Measurements from ENCODE around the gene SSR3.

Gene SSR3

GRCh38 chr3:156516961-156517360 is 38.0 kb downstream of the SSR3 start:
- Histone ChIP-seq H4K20me1 (ENCODE audit: insufficient read depth, low read length) (no peaks in the 10 kb centered on the region), H3K4me3 (ENCODE audit: low read depth, low read length, poor library complexity, severe bottlenecking) (no peak overlapping the region), H3K9ac (ENCODE audit: low read length) (no peak overlapping the region), H2AFZ (ENCODE audit: low read length) (no peak overlapping the region), H3K27ac (ENCODE audit: low read depth, low read length, poor library complexity, severe bottlenecking) (no peak overlapping the region), H3K9me2 (ENCODE audit: low read depth, low read length) (no peaks in the 10 kb centered on the region), H3K36me3 (ENCODE audit: insufficient read depth, low read length) (no peaks in the 10 kb centered on the region), H3K4me1 (ENCODE audit: insufficient read depth, low read length, severe bottlenecking) (no peaks in the 10 kb centered on the region), H3K27me3 (ENCODE audit: insufficient read depth, low read length) (no peaks in the 10 kb centered on the region), H3K79me2 (ENCODE audit: insufficient read depth, low read length) (no peaks in the 10 kb centered on the region), H3K9me3 (ENCODE audit: low read length) (no peaks in the 10 kb centered on the region), H3K4me2 (ENCODE audit: low read length) (no peak overlapping the region), H3F3A (ENCODE audit: insufficient read depth, low read length) (no peaks in the 10 kb centered on the region)
- no peak for TF ChIP-seq CTCF (IDR thresholded peaks at IDR 0.05; ENCODE audit: low read length)
- no peak for TF ChIP-seq EZH2 (IDR thresholded peaks at IDR 0.05; ENCODE audit: borderline replicate concordance, low read length)

DNA sequence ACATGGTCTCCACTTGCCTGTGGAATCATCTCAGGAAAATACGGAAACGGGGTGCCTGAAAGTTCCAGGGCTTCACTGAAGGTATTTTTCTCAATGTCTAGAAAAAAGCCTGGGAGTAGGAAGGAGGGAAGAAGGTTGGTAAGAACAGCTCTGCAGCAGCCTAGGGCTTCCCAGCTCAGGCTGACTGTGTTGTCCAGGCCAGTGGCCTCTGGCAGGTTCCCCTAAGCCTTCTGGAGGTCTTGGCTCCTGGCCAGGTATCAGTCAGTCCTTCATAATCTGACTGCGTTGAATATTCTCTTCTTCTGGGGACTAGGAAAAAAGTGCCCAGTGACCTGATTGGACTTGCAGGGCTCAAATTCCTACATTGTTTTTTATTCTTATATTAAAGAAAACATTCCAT is 38.6 kb downstream of the SSR3 start:
- TF ChIP-seq EZH2 (IDR thresholded peaks at IDR 0.05; ENCODE audit: borderline replicate concordance, low read length) (no peak), CTCF (IDR thresholded peaks at IDR 0.05; ENCODE audit: low read length) (no peak)
- Histone ChIP-seq H3K79me2 (ENCODE audit: insufficient read depth, low read length) (no peaks in the 10 kb centered on the region), H3K4me2 (ENCODE audit: low read length) (no peak overlapping the region), H3K9me3 (ENCODE audit: low read length) (no peaks in the 10 kb centered on the region), H2AFZ (ENCODE audit: low read length) (no peak overlapping the region), H3K27ac (ENCODE audit: low read depth, low read length, poor library complexity, severe bottlenecking) (no peak overlapping the region), H3K4me3 (ENCODE audit: low read depth, low read length, poor library complexity, severe bottlenecking) (no peak overlapping the region), H3K9ac (ENCODE audit: low read length) (no peak overlapping the region), H4K20me1 (ENCODE audit: insufficient read depth, low read length) (no peaks in the 10 kb centered on the region), H3K4me1 (ENCODE audit: insufficient read depth, low read length, severe bottlenecking) (no peaks in the 10 kb centered on the region), H3K9me2 (ENCODE audit: low read depth, low read length) (no peaks in the 10 kb centered on the region), H3F3A (ENCODE audit: insufficient read depth, low read length) (no peaks in the 10 kb centered on the region), H3K27me3 (ENCODE audit: insufficient read depth, low read length) (no peaks in the 10 kb centered on the region), H3K36me3 (ENCODE audit: insufficient read depth, low read length) (no peaks in the 10 kb centered on the region)

DNA sequence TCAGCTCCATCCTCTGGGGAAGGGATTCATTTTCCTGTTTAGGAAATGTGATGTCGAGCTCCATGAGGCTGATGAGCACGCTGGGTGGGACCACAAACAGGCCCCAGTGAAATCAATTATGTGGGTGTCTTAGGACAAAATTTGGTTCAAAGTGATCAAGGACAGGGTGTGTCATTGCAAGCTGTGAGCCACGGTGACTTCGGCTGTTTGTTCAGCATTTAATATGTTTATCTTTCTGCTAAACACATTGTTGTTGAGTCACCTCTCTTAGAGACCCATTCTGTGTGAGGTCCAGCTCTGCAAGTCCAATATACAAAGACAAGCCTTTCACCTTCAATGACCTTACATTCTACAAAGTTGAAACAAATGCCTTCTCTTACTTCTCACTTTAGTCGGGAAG is 41.3 kb downstream of the SSR3 start:
- Histone ChIP-seq H3K36me3 (ENCODE audit: insufficient read depth, low read length) (no peaks in the 10 kb centered on the region), H2AFZ (ENCODE audit: low read length) (no peak overlapping the region), H3K9ac (ENCODE audit: low read length) (no peak overlapping the region), H3K27ac (ENCODE audit: low read depth, low read length, poor library complexity, severe bottlenecking) (no peak overlapping the region), H3K4me2 (ENCODE audit: low read length) (no peak overlapping the region), H3F3A (ENCODE audit: insufficient read depth, low read length) (no peaks in the 10 kb centered on the region), H3K4me3 (ENCODE audit: low read depth, low read length, poor library complexity, severe bottlenecking) (no peak overlapping the region), H3K9me3 (ENCODE audit: low read length) (no peaks in the 10 kb centered on the region), H3K79me2 (ENCODE audit: insufficient read depth, low read length) (no peaks in the 10 kb centered on the region), H3K9me2 (ENCODE audit: low read depth, low read length) (no peaks in the 10 kb centered on the region), H4K20me1 (ENCODE audit: insufficient read depth, low read length) (no peaks in the 10 kb centered on the region), H3K4me1 (ENCODE audit: insufficient read depth, low read length, severe bottlenecking) (no peaks in the 10 kb centered on the region), H3K27me3 (ENCODE audit: insufficient read depth, low read length) (no peaks in the 10 kb centered on the region)
- TF ChIP-seq EZH2 (IDR thresholded peaks at IDR 0.05; ENCODE audit: borderline replicate concordance, low read length) (no peak), CTCF (IDR thresholded peaks at IDR 0.05; ENCODE audit: low read length) (no peak)
